HuH-7 (cell line): ENCODE measurements around the gene UBR4.

ENCODE experiments used
- DNase-seq: peaks from one replicate; pipeline ENCODE4 v3.0.0; 2011; ENCODE audit warnings: low spot score

Gene UBR4

GRCh38 chr1:19089524-19089923 is 120.5 kb downstream of the UBR4 start:
- DNase-seq, result no peak

- DNase-seq, result no peak
Measured at GRCh38 chr1:19088717-19089442, 121.2 kb downstream of the UBR4 start.

- no peak for DNase-seq
Measured at GRCh38 chr1:19087737-19088594, 122.1 kb downstream of the UBR4 start.

GRCh38 chr1:19087017-19087736 is 122.9 kb downstream of the UBR4 start:
- no peak for DNase-seq

- no peak for DNase-seq
Measured at GRCh38 chr1:19086176-19086875, 123.7 kb downstream of the UBR4 start.

- DNase-seq, result no peak
Measured at GRCh38 chr1:19084206-19084738, 125.8 kb downstream of the UBR4 start.

- no peak for DNase-seq
Measured at GRCh38 chr1:19083081-19083480, 127.0 kb downstream of the UBR4 start.

- no peak for DNase-seq
Measured at GRCh38 chr1:19081218-19081893, 128.7 kb downstream of the UBR4 start.

- no peak for DNase-seq
Measured at GRCh38 chr1:19080721-19081120, 129.3 kb downstream of the UBR4 start.

- DNase-seq, result no peak
Measured at GRCh38 chr1:19079541-19080472, 130.3 kb downstream of the UBR4 start.

- DNase-seq, result no peak
Measured at GRCh38 chr1:19078536-19078935, 131.5 kb downstream of the UBR4 start.

GRCh38 chr1:19076841-19077616 is 133.0 kb downstream of the UBR4 start:
- no peak for DNase-seq

GRCh38 chr1:19074902-19075721 is 135.0 kb downstream of the UBR4 start:
- DNase-seq, result no peak

- no peak for DNase-seq
Measured at GRCh38 chr1:19074361-19074901, 135.6 kb downstream of the UBR4 start.

GRCh38 chr1:19073311-19074186 is 136.5 kb downstream of the UBR4 start:
- no peak for DNase-seq

GRCh38 chr1:19072285-19072981 is 137.6 kb downstream of the UBR4 start:
- no peak for DNase-seq
